Neural progenitor cell (in vitro differentiated cells): ENCODE data around the gene KRTAP3-3.

ENCODE experiments used
- CTCF ChIP-seq: fragments of 200-600 bp; sonication (generic); IDR thresholded peaks from 2 replicates; pipeline ENCODE4 v1.5.1; 2017; ENCODE audit warnings: antibody characterized with exemption, mild to moderate bottlenecking
- EZH2 ChIP-seq: fragments of 200-600 bp; sonication (generic); IDR thresholded peaks from 2 replicates; pipeline ENCODE4 v1.6.1; 2017; ENCODE audit warnings: antibody characterized with exemption, mild to moderate bottlenecking, moderate library complexity
- EZH2phosphoT487 ChIP-seq: fragments of 200-600 bp; sonication (generic); IDR thresholded peaks from 2 replicates; pipeline ENCODE4 v1.6.1; 2017; ENCODE audit warnings: antibody characterized with exemption

- TF ChIP-seq CTCF, result no peak
- TF ChIP-seq EZH2, result no peak
- no peak for TF ChIP-seq EZH2phosphoT487
Measured at GRCh38 chr17:41019415-41019814, 25.5 kb upstream of the KRTAP3-3 start.
